HepG2 (cell line): ENCODE measurements around the gene PRELID1. TPM values are rescaled to one million over a fixed set of nuclear protein-coding genes. Genes with fewer than 3 reads are reported as not detected.

Experiments
- ATAC-seq: fragments of 200-7000 bp; cut with Tn5 transposase; 3 replicates; pipeline ENCODE4 v1.9.1; 2020; ENCODE audit warnings: mild to moderate bottlenecking, moderate library complexity
- BruUV-seq: library from RNA; stranded (reverse); fragments of 400-500 nt; replicated peaks from 2 replicates; lab custom pipeline; 2021; lab: Mats Ljungman, UMichigan
- CTCF ChIA-PET: fragments of 300-600 bp; formaldehyde crosslinking; extraction: SDS; loops from one replicate; lab custom pipeline; 2021; ENCODE audit warnings: low total read pairs, inconsistent platforms, low intra/inter-chr PET ratio; lab: Yijun Ruan, JAX
- POLR2A ChIA-PET: fragments of 350-600 bp; sonication (Branson Sonifier 250); formaldehyde crosslinking; loops from one replicate; lab custom pipeline; 2020; ENCODE audit warnings: antibody characterized with exemption, inconsistent platforms; lab: Yijun Ruan, JAX
- DNase-seq: peaks from one replicate; pipeline ENCODE4 v3.0.0-alpha.2; 2015; ENCODE audit warnings: low spot score
- FAIRE-seq: peaks from 3 replicates; lab custom pipeline; 2011; peaks lifted over from hg19 to GRCh38; lab: Jason Lieb, UNC
- H2AFZ ChIP-seq: one replicate; pipeline ENCODE4 v1.6.1; 2011; ENCODE audit warnings: low read length, inconsistent platforms
- H3K27ac ChIP-seq: fragments of 300-600 bp; 3 replicates; pipeline ENCODE4 v1.8.0; 2011; ENCODE audit warnings: mixed run types, mild to moderate bottlenecking, mixed read lengths, low read length, inconsistent platforms; ENCODE audit not compliant: insufficient read depth; ENCODE audit errors: extremely low read length
- H3K27me3 ChIP-seq, 2 experiments: fragments of 200-600 bp in 1 of 2; 2 replicates in 1 of 2; 3 replicates in 1 of 2; pipeline versions ENCODE4 v1.6.0 to v1.8.0; 2011; ENCODE audit warnings: low read length in 2 of 2, mild to moderate bottlenecking in 2 of 2, moderate library complexity in 2 of 2, inconsistent platforms in 1 of 2; ENCODE audit not compliant: insufficient read depth in 2 of 2, control insufficient read depth in 1 of 2
- H3K36me3 ChIP-seq, 2 experiments: fragments of 200-600 bp in 1 of 2; replicated peaks in 1 of 2; 2 replicates in 1 of 2; 3 replicates in 1 of 2; pipeline versions ENCODE4 v1.5.1 to v1.8.0; 2011; ENCODE audit warnings: low read length in 2 of 2, inconsistent platforms in 1 of 2; ENCODE audit not compliant: insufficient read depth in 2 of 2, control insufficient read depth in 1 of 2
- H3K4me1 ChIP-seq: 2 replicates; pipeline ENCODE4 v1.5.1; 2012; ENCODE audit warnings: low read length, inconsistent platforms; ENCODE audit not compliant: insufficient read depth
- H3K4me2 ChIP-seq: 2 replicates; pipeline ENCODE4 v1.6.0; 2011; ENCODE audit warnings: low read depth, low read length, inconsistent platforms
- H3K4me3 ChIP-seq, 3 experiments: fragments of 200-600 bp in 1 of 3; sonication (generic), shearing (Covaris generic) in 1 of 3; replicated peaks in 1 of 3; 2 replicates each; pipeline ENCODE4 v1.5.1; 2011 to 2016; ENCODE audit warnings: low read length in 3 of 3, inconsistent platforms in 2 of 3, low read depth in 2 of 3, mild to moderate bottlenecking in 2 of 3, control low read depth in 1 of 3, mixed read lengths in 1 of 3; ENCODE audit not compliant: insufficient read depth in 1 of 3
- H3K79me2 ChIP-seq: one replicate; pipeline ENCODE4 v1.6.1; 2011; ENCODE audit warnings: low read length, inconsistent platforms; ENCODE audit not compliant: insufficient read depth
- H3K9ac ChIP-seq: 2 replicates; pipeline ENCODE4 v1.6.0; 2011; ENCODE audit warnings: mild to moderate bottlenecking, low read depth, low read length, inconsistent platforms; ENCODE audit not compliant: insufficient read depth
- H3K9me3 ChIP-seq: 2 replicates; pipeline ENCODE4 v1.5.1; 2012; ENCODE audit warnings: mild to moderate bottlenecking, low read length
- H4K20me1 ChIP-seq: 2 replicates; pipeline ENCODE4 v1.6.0; 2011; ENCODE audit warnings: inconsistent platforms, mild to moderate bottlenecking, low read length, moderate library complexity; ENCODE audit not compliant: insufficient read depth
- AGO1 ChIP-seq: fragments of 200-400 bp; formaldehyde crosslinking; IDR thresholded peaks from 2 replicates; pipeline ENCODE4 v1.6.1; 2017; ENCODE audit warnings: mild to moderate bottlenecking, low read depth, low read length, moderate library complexity; ENCODE audit not compliant: poor library complexity, severe bottlenecking
- ARNTL ChIP-seq: sonication (generic); formaldehyde crosslinking; IDR thresholded peaks from 2 replicates; pipeline ENCODE4 v1.4.0; 2020; ENCODE audit warnings: mild to moderate bottlenecking, missing genetic modification reagents
- CBX2 ChIP-seq, 2 experiments: fragments of 200-600 bp in 1 of 2; sonication (generic); formaldehyde crosslinking in 1 of 2; IDR thresholded peaks; 2 replicates each; pipeline versions ENCODE4 v1.7.0 to v1.8.1; 2018 to 2022; ENCODE audit warnings: low read depth in 2 of 2, low read length in 1 of 2, mild to moderate bottlenecking in 1 of 2, missing genetic modification reagents in 1 of 2
- DZIP1 ChIP-seq: sonication (generic); formaldehyde crosslinking; IDR thresholded peaks from 2 replicates; pipeline ENCODE4 v1.5.0; 2020; ENCODE audit warnings: mild to moderate bottlenecking, missing genetic modification reagents
- POLR2G ChIP-seq: fragments of 200-400 bp; formaldehyde crosslinking; IDR thresholded peaks from 2 replicates; pipeline ENCODE4 v1.6.1; 2018; ENCODE audit warnings: mild to moderate bottlenecking, low read depth, low read length, moderate library complexity
- RBFOX2 ChIP-seq: fragments of 200-400 bp; formaldehyde crosslinking; IDR thresholded peaks from 2 replicates; pipeline ENCODE4 v1.6.1; 2017; ENCODE audit warnings: low read depth, mild to moderate bottlenecking, low read length
- SMARCC2 ChIP-seq: fragments of 450-650 bp; IDR thresholded peaks from 2 replicates; pipeline ENCODE4 v1.6.1; 2017; ENCODE audit warnings: antibody characterized with exemption, mild to moderate bottlenecking
- THAP7 ChIP-seq: sonication (generic); formaldehyde crosslinking; IDR thresholded peaks from 2 replicates; pipeline ENCODE4 v1.8.1; 2023; ENCODE audit warnings: mild to moderate bottlenecking, missing genetic modification reagents
- ZBTB20 ChIP-seq: sonication (generic); formaldehyde crosslinking; IDR thresholded peaks from 2 replicates; pipeline ENCODE4 v1.8.1; 2023; ENCODE audit warnings: missing genetic modification reagents, low read depth, mild to moderate bottlenecking, borderline replicate concordance
- ZGPAT ChIP-seq: IDR thresholded peaks from 2 replicates; pipeline ENCODE4 v1.6.1; 2016; ENCODE audit warnings: mild to moderate bottlenecking
- ZNF225 ChIP-seq: sonication (generic); formaldehyde crosslinking; IDR thresholded peaks from 2 replicates; pipeline ENCODE4 v1.4.0; 2020; ENCODE audit warnings: mild to moderate bottlenecking, missing genetic modification reagents
- ZNF280B ChIP-seq: sonication (generic); formaldehyde crosslinking; IDR thresholded peaks from 2 replicates; pipeline ENCODE4 v1.5.0; 2020; ENCODE audit warnings: missing genetic modification reagents, mild to moderate bottlenecking, borderline replicate concordance
- WGBS: methylation state at CpG from one replicate; pipeline ENCODE4 v1.1.6; 2017; ENCODE audit warnings: low lambda C conversion rate; 5-methylcytosine and 5-hydroxymethylcytosine counted together
- in situ Hi-C: cut with HindIII; loops from 2 replicates; pipeline ENCODE4 v1.10.0; 2017; ENCODE audit warnings: low pct_unique_long_range_greater_than_20kb; ENCODE audit not compliant: extremely low pct_ligation_motif_present
- intact Hi-C: fragments of 100-400 bp; cut with micrococcal nuclease; formaldehyde crosslinking; loops from one replicate; pipeline ENCODE4 v1.10.0; 2022; ENCODE audit not compliant: unreplicated experiment
- polyA plus RNA-seq, 8 experiments: library from polyadenylated mRNA; depleted of rRNA in 3 of 8; stranded (reverse) in 7 of 8; unstranded in 1 of 8; fragments of >200 nt; fragmentation: Illumina TruSeq in 4 of 8; extraction: Trizol in 4 of 8; gene quantifications; 2 replicates each; pipeline versions ENCODE4 v1.2.1 to v1.2.3, GENCODE V29; 2011 to 2016; ENCODE audit warnings: low read depth in 4 of 8, missing spikeins in 1 of 8, mixed read lengths in 1 of 8; ENCODE audit not compliant: insufficient read depth in 1 of 8
- total RNA-seq, 5 experiments: library from RNA; depleted of rRNA; stranded (reverse); fragments of >200 nt; fragmentation: Illumina TruSeq; extraction: Trizol; gene quantifications; 2 replicates each; pipeline ENCODE4 v1.2.3, GENCODE V29; 2016; ENCODE audit warnings: low read depth in 1 of 5

The PRELID1 gene
- total and polyA plus RNA-seq, 2 of the 13 experiments (the other 11 are each of a cell fraction or from before 2014, with no cell fraction given): 250 to 271 TPM

GRCh38 chr5:177306674-177307543, 3.3 kb downstream of the PRELID1 start (continued):
- TF ChIP-seq CBX2 (IDR thresholded peaks at IDR 0.05; ENCODE audit: low read depth, low read length): no peak
- TF ChIP-seq CBX2 (CRISPR knock-in tag; IDR thresholded peaks at IDR 0.05; ENCODE audit: low read depth): no peak
- no peak for TF ChIP-seq ZGPAT
- no peak for TF ChIP-seq ZNF225 (CRISPR knock-in tag)
- TF ChIP-seq ARNTL (CRISPR knock-in tag): no peak
- TF ChIP-seq, all 625 proteins: peak for 9

DNA sequence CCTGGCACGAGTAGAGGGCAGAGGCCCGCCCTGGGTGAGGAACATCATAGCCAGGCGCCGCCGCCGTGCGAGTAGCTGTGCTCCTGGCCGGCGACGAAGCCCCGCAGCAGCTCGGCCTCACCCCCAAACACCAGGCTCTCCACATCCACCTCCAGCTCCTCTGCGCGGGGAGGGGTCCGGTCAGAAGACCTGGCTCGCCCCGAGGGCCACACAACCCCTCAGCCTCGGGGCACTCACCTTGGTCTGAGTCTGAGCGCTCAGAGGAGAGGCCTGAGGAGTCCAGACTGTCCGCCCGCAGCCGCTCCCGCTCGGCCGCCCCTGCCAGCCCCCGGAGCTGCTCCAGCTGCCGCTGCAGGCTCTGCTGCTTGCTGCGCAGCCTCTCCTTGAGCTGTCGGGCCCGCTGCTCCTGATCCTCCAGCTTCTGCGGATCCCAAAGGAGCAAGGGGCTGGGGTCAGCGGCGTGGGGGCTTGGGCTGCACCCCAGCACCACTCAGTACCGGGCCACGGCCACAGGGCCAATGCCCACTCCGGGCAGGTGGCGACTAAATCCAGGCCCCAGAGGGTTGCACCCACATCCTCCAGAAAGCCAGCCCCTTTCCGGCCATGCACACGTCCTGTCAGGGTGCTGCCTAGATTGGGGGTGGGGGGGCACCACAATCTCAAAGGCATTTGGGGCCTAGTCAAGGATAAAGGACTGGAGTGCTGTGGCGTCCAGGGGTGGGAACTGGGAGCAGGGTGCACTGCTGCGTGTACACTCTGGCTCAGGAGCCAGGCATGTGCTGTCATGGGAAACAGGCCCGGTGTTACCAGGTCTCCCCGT, 4.2 kb downstream of the PRELID1 start:
- Histone ChIP-seq H3K4me3 (no peak overlapping the region), H3K79me2 (peaks cover 27% of the 10 kb centered on the region), H3K27me3 (no peaks in the 10 kb centered on the region; a peak in 1 of 5 replicates), H3K9me3 (no peaks in the 10 kb centered on the region), H3K27ac (no peak overlapping the region), H4K20me1 (peaks cover 23% of the 10 kb centered on the region), H3K4me2 (no peak overlapping the region), H3K4me1 (peaks cover 40% of the 10 kb centered on the region), H3K36me3 (peaks cover 7 to 27% of the 10 kb centered on the region in 2 experiments), H3K9ac (no peak overlapping the region), H2AFZ (no peak overlapping the region)
- 97% methylated on average over 16 of the region's 43 CpGs for WGBS
- in situ Hi-C loops (no loop called here), intact Hi-C loops (no loop called here)
- DNase-seq: no peak
- CTCF ChIA-PET: no interaction called here
- no peak for FAIRE-seq
- ATAC-seq: no peak
- no TSS peak for BruUV-seq
- POLR2A ChIA-PET: interaction anchor here (1.5 kb wide), 1 partner anchor 71 kb away, joined by 4 read pairs; no protein-coding TSS in a partner anchor
- peak; percentile 18; the same call in 1 of the 2 replicates for TF ChIP-seq ZNF280B (CRISPR knock-in tag)
- 0 out of 2 replicates have a peak, but pooled peaks have one; percentile 46 for TF ChIP-seq DZIP1
- no peak for TF ChIP-seq THAP7
- TF ChIP-seq POLR2G: peak; percentile 19; the same call in 1 of the 2 replicates
- no peak for TF ChIP-seq SMARCC2
- 0 out of 2 replicates have a peak, but pooled peaks have one; percentile 36 for TF ChIP-seq ZBTB20 (CRISPR knock-in tag)
- peak; percentile 93 for TF ChIP-seq AGO1
- peak; percentile 72 for TF ChIP-seq RBFOX2
